DND-41 (cell line): ENCODE results near the gene MOGAT1.
"Not testable (repeated sequence)": the region's sequence is repeated elsewhere in the genome, so short reads cannot be mapped to it uniquely, and the experiment has no call there.

Experiments used
- CTCF ChIP-seq: IDR thresholded peaks from 2 replicates; pipeline ENCODE4 v1.5.1; 2012; ENCODE audit warnings: borderline replicate concordance, low read length, moderate library complexity, mild to moderate bottlenecking; ENCODE audit not compliant: poor library complexity, severe bottlenecking; ENCODE audit errors: extremely low read depth
- EZH2 ChIP-seq: IDR thresholded peaks from 3 replicates; pipeline ENCODE4 v1.6.1; 2012; ENCODE audit warnings: borderline replicate concordance, low read depth, mild to moderate bottlenecking, moderate library complexity, low read length, inconsistent platforms; ENCODE audit not compliant: severe bottlenecking

- not testable (repeated sequence) for TF ChIP-seq CTCF, EZH2
These were observed 48.3 kb downstream of the MOGAT1 start for GRCh38 chr2:222719787-222720186.
